ENCODE results near the gene MON1B.
"Not testable (repeated sequence)": the region's sequence is repeated elsewhere in the genome, so short reads cannot be mapped to it uniquely, and the experiment has no call there.

Gene MON1B

DNA sequence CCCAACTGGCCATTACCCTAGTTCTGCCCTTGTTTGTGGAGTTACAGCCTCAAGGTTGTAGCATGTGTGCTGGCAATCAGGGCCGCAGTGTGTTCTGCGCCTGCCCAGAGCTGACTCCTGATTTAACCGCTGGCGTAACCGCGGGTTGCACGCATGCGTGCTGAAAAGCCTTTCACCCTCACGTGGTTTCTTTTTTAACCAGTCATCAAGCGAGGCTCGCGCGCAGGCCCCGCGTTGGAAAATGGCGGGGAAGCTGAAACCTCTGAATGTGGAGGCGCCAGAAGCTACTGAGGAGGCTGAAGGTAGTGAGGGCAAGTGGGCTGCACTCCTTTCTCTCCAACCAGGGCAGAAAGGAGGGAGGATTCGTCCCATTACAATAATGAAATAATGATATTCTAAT is 8.2 kb downstream of the MON1B start, which contains the start of gene SYCE1L:
TSS of gene SYCE1L (plus strand) at position 198 of the 400 bp plus-strand sequence. CDS start at position 242, 44 bp downstream.
- no peak for DNase-seq

DNA sequence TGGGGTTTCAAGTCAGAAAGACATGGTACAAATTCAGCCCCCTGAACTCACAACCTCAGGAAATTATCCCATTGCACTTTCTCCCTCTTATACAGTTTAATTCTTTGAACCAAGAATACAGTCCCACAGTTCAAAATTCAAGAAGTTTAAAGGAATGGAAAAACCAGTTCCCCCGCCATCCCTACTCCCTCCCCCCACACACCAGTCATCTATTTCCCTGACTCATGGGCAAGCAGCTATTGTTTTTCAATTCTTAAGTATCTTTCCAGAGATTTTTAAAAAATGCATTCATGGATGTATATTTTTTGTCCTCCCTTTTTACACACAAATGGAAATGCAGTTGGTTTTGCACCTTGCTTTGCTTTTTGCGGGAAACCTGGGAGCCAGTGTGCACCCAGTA is 15.5 kb downstream of the MON1B start:
- DNase-seq = no peak

DNA sequence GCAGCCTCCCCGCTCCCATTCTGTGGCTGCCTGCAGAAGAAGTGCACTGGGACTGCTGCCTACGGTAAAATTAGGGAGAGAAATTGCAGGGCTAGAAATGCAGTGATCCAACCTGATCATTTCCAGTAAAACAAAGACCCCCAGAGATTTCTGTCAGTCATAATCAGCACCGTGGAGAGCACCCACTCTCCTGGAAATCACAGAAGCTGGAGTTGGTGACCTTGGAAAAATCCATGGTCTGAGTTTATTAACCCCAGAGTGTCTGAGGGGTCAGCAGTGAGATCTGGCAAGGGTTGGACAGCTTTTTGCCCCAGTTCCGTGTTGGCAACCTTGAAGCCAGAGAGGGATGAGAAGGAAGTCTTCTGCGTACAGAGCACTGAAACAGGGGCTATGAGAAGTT is 16.0 kb downstream of the MON1B start:
- DNase-seq = no peak

DNA sequence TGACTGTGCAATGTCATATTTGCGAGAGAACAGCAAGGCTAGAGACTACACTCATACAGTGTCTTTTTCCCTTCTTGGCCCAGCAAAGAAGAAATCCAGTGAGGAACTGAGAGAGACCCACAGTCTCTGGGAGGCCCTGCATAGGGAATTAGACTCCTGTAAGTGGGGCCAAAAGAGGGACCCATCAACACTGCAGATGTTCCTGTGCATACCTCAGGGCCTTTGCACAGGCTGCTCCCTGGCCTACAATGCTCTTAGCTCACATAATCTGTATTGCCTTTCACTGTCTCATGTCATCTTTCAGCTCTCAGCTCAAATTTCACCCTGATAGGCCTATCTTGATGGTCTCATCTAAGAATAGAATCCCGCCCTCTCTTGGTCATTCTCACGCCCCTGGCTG is 17.4 kb downstream of the MON1B start:
- no peak for DNase-seq

DNA sequence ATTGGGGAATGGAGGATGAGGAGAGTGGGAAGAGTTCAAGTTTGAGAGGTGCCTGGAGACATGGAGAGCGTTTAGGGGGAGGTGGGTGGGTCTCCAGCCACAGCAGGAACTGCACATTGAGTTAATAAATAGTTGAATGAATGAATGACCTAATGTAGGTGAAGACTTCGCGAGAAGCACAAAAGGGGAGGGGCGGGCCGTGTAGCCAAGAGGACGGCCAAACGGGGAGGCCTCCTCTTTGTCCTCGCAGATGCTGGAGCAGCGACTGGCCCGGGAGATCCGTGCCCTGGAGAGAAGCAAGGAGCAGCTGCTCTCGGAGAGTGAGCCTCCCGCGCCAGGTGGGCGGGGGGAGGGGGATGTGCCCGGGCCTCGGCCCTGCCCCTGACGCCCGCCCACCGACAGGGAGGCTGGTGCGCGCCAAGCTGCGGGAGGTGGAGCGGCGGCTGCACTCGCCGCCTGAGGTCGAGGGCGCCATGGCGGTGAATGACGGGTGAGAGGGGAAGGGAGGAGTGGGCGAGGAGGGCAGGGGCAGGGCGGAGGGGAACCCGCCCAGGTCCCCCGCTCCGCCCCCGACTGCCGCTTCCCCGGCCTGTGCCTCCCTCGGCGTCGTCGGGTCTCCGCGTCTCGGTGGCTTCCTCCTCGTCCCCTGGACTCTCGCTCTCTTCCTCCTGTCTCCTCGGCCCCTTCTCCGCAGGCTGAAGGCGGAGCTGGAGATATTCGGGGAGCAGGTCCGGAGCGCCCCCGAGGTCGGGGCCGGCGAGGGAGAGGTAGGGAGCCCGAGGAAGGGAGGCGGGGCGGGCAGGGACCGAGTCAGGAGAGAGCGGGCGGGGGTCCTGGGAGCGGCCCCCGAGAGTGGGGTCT is 21.1 kb downstream of the MON1B start:
- peak; percentile 11 for DNase-seq

DNA sequence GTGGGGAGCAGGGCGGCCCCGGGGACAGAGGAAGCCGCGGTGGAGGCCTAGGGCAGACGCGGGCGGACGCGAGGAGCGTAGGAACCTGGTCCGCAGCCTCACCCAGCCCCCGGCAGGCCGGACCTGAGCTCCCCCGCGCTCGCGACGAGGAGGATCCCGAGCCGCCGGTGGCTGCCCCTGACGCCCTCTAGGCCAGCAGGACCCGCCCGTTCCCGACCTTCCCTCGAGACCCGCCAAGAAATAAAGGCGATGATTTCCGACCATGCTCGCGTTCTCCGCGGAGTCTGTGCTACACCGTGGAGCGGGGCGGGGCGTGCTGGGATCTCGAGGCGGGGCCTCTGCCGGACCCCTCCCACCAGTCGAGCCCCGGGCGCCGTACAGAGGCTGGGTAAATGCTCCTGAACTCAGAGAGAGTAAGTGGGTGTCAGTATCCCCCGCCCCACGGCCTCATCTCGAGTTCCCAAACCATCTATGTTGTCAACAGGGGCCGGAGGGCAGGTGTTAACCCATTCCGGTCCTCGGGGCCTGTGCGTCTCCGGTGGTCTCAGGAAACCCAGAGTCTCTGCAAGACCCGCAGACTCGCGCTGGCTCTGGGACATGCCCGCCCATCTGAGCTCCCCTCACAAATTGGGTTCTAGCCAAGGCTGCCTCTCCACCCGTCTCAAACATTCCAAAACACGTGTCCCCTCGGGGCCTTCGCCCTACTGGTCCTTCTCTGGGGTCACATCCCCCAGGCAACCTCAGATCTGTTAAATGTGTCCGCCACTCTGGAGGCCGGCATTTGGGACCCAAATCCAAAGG is 22.0 kb downstream of the MON1B start:
- peak; percentile 20 for DNase-seq

DNA sequence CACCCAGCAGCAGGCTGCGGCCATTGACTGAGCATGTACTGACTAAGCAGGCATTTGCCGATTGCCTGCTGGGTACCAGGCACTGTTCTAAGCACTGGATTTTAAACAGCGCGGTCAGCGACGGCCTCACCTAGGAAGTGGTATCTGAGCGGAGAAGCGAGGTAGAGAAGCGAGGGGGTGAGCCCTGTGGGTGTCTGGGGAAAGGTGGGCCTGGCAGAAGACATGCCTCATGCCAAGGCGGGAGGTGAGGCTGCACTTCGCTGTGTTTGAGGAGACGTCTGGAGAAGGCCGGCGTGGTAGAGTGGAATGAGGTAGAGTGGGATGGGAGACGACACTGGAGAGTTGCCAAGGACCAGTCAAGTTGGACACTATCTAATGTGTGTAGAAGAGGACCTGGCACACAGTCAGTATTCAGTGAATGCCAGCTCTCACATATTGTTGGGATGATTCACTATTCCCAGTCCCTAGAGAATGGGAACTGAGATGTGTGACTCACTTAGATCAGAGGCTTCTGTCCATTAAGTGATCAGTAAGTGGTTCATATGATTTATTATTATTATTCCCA is 22.6 kb downstream of the MON1B start:
- no peak for DNase-seq

DNA sequence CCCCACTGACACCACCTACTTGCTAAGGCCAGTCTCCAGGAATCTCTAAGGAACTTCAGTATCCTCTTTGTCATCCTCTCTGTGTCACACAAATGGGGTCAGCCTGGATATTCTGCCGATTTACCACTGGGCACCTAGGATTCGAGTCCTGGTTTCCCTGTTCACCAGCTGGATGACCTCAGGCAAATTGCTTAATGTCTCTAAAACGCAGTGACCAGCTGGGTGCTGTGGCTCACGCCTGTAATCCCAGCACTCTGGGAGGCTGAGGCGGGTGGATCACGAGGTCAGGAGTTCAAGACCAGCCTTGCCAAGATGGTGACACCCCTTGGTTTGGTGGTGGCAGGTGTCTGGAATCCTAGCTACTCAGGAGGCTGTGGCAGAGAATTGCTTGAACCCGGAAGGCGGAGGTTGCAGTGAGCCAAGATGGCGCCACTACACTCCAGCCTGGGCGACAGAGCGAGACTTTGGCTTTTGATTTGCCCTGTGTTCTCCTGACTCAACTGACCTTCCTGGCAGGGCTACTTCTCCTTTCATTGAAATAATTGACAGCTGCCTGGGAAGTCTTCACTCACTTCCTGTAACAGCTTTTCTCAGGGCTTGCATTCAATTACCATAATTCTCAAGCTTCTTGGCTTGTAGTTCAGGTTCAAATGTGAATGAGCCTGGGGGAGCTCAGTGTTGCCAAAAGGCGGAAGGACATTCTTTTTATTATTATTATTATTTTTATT is 23.6 kb downstream of the MON1B start:
- no peak for DNase-seq

DNA sequence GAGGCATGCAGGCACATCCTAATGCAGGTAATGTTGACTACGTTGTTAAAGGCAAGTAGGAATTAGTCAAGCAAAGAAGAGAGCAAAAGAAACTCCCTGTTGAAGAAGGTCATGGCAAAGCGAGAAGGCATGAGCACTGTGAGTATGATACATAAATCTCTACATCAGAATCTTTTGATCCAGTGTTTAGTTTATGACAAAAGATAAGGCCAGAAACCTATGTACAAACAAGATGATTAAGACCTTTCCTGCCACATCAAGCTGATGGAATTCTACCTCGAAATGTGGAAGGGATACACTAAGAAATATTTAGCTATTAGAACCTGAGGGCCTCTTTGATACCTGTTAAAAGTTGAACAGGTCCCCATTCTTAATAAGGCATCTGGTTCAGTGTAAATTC is 28.4 kb downstream of the MON1B start:
- DNase-seq = no peak

DNA sequence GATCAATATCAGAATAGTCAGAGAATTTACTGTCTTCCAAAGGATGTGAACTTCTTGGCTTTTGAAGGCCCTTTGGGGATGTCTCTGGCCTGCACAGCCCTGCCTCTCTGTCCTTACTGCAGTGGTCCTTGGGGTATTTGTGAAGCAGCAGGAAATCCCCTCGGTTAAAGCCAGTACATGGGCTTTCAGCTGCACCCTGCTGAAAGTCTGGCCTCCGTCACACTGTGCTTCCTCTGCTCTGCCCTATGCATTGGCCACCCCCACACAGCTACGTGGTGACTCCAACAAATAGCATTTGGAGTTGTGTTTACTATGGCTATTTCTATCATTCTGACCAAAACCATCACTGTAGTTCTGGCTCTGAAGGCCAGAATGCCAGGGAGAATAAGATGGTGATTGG is 29.4 kb downstream of the MON1B start:
- DNase-seq = no peak

DNA sequence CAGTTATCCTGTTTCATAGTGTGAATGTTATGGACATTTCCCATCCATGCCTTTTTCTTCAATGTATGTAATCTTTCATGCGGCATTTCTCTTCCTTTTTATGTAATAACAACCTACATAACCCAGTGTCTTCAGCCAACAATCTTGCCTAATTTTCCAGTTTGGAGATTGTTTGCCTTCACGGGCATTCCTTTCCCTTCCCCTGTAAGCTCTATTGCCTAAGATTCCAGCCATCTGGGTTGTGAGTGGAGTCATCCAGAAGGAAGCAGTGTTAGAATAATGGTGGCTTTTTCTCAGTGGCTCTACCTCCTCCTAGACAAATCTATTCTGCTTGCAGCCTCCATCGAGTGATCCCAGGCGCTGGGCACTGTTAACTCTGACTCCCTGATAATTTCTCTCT is 30.5 kb downstream of the MON1B start:
- DNase-seq = no peak

DNA sequence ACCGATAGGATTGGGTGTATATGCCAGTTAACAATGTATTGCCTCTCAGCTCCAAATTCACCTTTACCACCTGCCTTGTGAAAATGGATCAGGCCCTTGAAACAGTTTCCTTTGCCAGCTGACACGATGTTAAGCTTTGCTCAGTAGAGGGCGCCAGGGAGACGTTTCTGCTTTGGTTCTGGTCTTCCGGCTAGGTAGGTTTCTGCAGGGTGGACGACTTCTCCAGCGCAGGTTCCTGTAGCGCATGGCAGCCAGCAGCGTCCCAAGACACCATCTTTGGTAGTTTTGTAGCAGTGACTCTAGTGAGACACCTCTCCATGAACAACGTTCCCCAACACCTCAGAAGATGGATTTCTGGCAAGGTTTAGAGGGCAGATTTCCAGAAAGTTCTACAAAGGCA is 32.2 kb downstream of the MON1B start:
- DNase-seq = no peak

DNA sequence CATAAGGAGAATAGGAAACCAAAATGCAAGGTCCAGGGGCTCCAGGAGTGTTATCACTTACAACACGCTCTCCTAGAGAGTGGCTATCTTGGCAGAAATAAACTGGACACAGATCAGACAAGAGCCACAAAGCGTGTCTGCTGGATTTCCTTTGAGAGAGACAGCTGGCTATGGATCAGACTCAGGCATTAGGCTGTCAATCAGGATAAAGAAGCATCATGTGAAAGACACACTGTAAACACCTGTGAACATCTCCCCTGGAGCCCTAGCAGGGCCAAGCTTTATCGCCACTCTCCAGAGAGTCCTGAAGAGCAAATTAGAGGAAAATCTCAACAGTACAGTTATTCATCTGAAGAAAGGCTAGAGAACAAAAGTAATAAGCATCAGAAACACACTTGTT is 34.2 kb downstream of the MON1B start:
- no peak for DNase-seq

DNA sequence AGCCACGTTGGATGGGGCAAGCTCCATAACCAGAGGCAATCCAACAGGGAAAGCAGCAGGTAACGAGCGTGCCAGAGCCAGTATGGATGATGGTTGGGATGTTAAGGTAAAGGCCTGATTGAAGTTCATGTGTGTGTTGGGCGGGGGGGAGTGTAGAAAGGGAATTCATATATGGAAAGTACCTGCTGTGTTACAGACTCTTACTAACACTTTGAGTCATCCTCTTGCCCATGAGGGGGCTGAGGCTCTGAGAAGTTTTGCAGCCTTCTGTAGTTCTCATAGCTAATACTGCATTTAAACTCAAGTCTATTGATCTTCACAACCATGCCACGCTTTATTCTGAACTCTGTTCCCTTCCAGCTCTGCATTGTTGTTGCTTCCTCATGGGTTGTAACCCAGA is 36.8 kb downstream of the MON1B start:
- no peak for DNase-seq

DNA sequence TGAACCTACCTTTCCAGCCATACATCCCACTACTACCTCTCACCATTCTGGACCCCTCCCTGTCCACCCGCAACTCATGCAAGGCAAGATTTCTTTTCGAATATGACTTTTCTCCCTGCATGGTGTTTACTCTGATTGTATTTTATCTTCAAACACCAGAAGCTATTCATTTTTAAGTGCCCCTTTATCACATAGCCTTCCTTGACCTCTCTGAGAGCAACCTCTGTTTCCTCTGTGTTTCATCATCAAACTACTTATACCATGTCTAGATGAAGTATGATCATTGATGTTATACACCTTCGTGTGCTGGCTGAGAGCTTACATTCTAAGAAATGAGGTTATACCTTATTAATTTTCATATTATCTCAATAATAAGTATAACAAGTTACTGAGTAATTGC is 40.1 kb downstream of the MON1B start:
- DNase-seq = no peak

DNA sequence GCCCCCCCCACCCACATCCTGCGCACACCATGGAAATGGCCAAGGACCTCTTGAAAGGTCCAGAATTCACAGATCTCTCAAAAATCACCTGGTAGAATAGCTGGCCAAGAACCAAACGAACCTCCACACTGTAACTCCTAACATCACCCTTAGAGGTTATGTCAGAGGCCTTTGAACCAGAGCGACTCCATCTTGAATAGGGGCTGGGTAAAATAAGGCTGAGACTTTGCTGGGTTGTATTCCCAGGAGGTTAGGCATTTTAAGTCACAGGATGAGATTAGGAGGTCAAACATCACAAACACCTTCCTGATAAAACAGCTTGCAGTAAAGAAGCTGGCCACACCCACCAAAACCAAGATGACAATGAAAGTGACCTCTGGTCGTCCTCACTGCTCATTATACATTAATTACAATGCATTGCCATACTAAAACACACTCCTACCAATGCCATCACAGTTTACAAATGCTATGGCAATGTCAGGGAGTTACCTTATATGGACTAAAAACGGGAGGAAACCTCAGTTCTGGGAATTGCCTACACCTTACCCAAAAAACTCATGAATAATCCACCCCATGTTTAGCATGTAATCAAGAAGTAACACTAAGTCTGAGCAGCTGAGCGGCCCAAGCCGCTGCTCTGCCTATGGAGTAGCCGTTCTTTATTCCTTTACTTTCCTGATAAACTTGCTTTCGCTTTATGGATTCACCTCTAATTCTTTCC is 43.0 kb downstream of the MON1B start:
- DNase-seq = no peak

DNA sequence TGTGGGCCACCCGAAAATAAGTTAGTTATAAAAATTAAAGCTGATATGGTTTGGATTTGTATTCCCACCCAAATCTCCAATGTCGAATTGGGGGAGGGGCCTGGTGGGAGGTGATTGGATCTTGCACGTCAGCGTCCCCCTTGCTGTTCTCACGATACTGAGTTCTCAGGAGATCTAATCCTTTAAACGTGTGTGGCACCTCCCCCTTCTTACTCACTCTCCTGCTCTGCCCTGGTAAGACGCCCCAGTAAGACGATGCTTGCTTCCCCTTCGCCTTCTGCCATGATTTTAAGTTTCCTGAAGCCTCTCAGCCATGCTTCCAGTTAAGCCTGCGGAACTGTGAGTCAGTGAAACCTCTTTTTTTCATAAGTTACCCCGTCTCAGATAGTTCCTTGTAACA is 43.6 kb downstream of the MON1B start:
- DNase-seq = no peak

DNA sequence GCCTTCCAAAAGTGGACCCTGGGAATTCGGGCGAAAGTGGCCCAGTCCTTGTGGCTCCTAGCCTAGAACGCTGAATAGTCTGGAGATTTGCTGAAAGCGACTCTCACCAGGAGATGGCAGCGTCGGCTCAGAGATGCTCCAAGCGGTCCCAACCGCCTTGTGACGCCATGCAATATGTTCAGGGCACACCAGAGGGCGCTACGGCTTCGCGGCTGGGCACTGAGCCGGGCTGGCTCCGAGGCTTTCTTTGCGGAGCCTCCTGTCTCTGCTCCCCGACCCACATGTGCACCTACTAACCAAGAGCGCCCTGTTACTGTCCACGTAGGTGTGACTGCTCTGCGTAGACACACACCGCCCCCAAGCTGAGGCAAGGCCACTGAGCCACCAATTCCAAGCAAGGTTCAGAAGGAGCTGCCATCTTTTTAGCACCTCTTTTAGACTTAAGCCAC is 45.1 kb downstream of the MON1B start:
- DNase-seq = peak; percentile 28

DNA sequence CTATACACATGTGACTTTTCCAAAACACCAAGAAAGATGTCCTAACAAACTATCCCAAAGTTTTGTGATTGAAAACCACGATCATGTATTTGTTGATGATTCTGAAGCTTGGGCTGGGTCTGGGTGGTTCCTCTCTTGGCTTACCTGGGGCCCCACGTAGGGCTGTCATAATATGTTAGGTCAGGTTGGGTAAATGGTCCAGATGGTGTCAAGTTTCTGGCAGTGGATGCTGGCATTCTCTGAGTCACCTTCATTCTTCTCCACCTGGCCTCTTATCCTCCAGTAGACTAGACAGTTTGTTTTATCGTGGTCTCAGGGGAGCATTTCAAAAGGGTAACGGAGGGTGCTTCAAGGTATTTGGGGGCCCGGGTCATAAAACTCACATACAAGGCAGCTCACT is 47.6 kb downstream of the MON1B start:
- DNase-seq = no peak

DNA sequence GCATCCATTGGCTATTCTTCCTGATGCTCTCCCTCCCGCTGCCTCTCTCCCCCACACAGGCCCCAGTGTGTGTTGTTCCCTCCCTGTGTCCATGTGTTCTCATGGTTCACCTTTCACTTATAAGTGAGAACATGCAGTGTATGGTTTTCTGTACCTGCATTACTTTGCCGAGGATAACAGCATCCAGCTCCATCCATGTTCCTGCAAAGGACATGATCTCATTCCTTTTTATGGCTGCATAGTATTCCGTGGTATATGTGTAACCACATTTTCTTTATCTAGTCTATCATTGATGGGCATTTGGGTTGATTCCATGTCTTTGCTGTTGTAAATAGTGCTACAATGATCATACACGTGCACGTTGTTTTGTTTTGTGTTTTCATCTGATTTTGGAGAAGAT is 51.5 kb downstream of the MON1B start:
- not testable (repeated sequence) for DNase-seq

DNA sequence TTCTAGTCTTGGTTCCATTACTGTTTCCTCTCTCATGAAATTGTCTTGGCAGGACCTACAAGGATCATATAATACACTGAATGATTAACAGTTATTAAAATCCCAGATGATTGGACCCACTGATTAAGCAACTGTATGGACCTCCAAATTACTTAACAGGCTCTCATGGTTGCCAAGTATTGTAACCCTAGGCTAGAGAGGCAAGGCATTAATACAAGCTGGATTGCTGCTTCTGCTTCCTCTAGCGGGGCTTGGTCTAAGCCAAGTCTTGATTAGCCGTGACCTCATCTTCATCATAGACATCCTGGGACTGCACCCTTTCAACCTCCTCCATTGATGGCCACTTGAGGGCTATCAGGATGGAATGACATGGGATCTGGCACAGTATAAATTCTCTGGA is 55.2 kb downstream of the MON1B start:
- no peak for DNase-seq

DNA sequence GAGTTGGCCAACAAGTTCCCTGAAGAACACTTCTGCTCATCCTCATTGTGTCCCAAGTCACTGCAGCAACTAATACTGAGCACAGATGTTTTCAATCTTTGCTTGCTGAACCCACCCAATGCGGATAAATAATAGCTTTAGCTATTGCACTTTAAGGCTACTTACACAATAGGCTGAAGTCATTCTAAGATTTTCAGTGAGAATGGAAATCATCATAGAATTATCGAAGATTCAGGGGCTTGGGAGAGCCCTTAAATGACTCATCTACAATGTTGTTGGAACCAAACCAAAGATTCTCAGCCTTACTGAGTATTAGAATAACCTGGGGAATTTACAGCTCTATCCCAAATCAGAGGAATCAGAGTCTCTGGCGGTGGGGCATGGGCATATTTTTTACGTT is 59.4 kb downstream of the MON1B start:
- no peak for DNase-seq
